ENCODE measurements around the gene MYOM1. TPM values are rescaled to one million over a fixed set of nuclear protein-coding genes. Genes with fewer than 3 reads are reported as not detected.

The MYOM1 gene
- total RNA-seq, 1 experiment from 2014 or later, result 0.92 TPM

DNA sequence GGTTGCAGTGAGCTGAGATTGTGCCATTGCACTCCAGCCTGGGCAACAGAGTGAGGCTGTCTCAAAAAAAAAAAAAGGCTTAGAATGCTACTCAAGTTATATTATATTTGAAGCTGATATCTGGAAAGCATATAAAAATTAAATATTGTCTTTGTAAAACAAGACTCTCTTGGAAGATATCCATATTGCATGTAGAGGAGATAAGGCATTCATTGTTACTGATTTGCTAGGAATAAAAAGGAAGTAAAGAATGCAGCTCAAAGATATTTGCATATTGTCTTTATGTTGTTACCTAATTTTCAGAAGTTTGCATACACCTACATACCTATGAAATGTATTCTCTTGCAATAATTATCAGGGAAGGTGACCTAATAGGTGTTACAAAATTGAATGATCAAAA, 79.4 kb downstream of the MYOM1 start:
- intact Hi-C loops (cut with micrococcal nuclease; ENCODE audit: unreplicated experiment) (no loop called here), in situ Hi-C loops (cut with HindIII; ENCODE audit: low pct_unique_long_range_greater_than_20kb, low sequenced_read_pairs) (no loop called here)
- H3K4me3 ChIP-seq (ENCODE audit: low read depth in 2 of 2, low read length in 2 of 2), result no peak overlapping the region
- POLR2A ChIA-PET, result interaction anchor here (0.7 kb wide), 1 partner anchor 12 kb away, joined by 5 read pairs; no protein-coding TSS in a partner anchor
- H3K27ac ChIP-seq (ENCODE audit: low read length), result no peak overlapping the region
- no peaks in the 10 kb centered on the region for H3K9me3 ChIP-seq (ENCODE audit: control insufficient read depth, insufficient read depth, low read depth, low read length)
- CTCF ChIA-PET, result no interaction called here
- ATAC-seq (no peak), DNase-seq (ENCODE audit: low read depth, low spot score) (no peak)
- no peaks in the 10 kb centered on the region; the same call in 1 of the 2 replicates for H3K4me1 ChIP-seq (ENCODE audit: control insufficient read depth, insufficient read depth, low read length)
- no peak for TF ChIP-seq SIN3A (IDR thresholded peaks at IDR 0.05; ENCODE audit: borderline replicate concordance, insufficient read depth, low read depth, low read length)
- TF ChIP-seq, protein P1, sequence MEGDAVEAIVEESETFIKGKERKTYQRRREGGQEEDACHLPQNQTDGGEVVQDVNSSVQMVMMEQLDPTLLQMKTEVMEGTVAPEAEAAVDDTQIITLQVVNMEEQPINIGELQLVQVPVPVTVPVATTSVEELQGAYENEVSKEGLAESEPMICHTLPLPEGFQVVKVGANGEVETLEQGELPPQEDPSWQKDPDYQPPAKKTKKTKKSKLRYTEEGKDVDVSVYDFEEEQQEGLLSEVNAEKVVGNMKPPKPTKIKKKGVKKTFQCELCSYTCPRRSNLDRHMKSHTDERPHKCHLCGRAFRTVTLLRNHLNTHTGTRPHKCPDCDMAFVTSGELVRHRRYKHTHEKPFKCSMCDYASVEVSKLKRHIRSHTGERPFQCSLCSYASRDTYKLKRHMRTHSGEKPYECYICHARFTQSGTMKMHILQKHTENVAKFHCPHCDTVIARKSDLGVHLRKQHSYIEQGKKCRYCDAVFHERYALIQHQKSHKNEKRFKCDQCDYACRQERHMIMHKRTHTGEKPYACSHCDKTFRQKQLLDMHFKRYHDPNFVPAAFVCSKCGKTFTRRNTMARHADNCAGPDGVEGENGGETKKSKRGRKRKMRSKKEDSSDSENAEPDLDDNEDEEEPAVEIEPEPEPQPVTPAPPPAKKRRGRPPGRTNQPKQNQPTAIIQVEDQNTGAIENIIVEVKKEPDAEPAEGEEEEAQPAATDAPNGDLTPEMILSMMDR (IDR thresholded peaks at IDR 0.05), result no peak
- no peak for TF ChIP-seq POLR2AphosphoS5 (IDR thresholded peaks at IDR 0.05; ENCODE audit: low read depth, low read length)
- no peak for TF ChIP-seq TCF7L2 (IDR thresholded peaks at IDR 0.05; ENCODE audit: low read depth, low read length)
- TF ChIP-seq, protein P2, sequence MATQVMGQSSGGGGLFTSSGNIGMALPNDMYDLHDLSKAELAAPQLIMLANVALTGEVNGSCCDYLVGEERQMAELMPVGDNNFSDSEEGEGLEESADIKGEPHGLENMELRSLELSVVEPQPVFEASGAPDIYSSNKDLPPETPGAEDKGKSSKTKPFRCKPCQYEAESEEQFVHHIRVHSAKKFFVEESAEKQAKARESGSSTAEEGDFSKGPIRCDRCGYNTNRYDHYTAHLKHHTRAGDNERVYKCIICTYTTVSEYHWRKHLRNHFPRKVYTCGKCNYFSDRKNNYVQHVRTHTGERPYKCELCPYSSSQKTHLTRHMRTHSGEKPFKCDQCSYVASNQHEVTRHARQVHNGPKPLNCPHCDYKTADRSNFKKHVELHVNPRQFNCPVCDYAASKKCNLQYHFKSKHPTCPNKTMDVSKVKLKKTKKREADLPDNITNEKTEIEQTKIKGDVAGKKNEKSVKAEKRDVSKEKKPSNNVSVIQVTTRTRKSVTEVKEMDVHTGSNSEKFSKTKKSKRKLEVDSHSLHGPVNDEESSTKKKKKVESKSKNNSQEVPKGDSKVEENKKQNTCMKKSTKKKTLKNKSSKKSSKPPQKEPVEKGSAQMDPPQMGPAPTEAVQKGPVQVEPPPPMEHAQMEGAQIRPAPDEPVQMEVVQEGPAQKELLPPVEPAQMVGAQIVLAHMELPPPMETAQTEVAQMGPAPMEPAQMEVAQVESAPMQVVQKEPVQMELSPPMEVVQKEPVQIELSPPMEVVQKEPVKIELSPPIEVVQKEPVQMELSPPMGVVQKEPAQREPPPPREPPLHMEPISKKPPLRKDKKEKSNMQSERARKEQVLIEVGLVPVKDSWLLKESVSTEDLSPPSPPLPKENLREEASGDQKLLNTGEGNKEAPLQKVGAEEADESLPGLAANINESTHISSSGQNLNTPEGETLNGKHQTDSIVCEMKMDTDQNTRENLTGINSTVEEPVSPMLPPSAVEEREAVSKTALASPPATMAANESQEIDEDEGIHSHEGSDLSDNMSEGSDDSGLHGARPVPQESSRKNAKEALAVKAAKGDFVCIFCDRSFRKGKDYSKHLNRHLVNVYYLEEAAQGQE (IDR thresholded peaks at IDR 0.05; ENCODE audit: insufficient read depth in 1 of 2, low read depth in 2 of 2, low read length in 1 of 2), result no peak
- H3K36me3 ChIP-seq (ENCODE audit: control insufficient read depth, insufficient read depth, low read length), result no peaks in the 10 kb centered on the region
- BruUV-seq (replicated peaks), result no TSS peak
- H3K27me3 ChIP-seq (ENCODE audit: control insufficient read depth, insufficient read depth, low read length), result no peaks in the 10 kb centered on the region

DNA sequence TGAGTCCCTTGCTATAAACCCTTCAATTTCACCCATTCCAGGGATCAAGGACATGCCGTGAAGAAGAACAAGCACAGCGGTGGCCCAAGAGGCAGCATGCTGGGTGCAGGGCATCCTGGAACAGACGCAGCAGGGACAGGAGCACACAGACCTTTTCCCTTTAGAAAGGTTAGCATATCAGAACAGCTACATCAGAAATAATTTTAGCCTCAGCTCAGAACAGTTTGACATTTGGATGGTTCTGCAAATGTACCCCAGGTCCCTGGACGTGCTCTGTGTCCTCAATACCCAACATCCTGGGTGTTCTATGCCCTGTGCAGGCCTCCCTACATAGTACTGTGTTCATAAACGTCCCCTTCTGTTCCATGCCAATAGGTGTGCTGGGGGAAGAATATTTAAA, 80.4 kb downstream of the MYOM1 start:
- Histone ChIP-seq H3K36me3 (ENCODE audit: control insufficient read depth, insufficient read depth, low read length) (no peaks in the 10 kb centered on the region), H3K4me3 (ENCODE audit: low read depth in 2 of 2, low read length in 2 of 2) (no peak overlapping the region), H3K4me1 (ENCODE audit: control insufficient read depth, insufficient read depth, low read length) (no peaks in the 10 kb centered on the region; the same call in 1 of the 2 replicates), H3K9me3 (ENCODE audit: control insufficient read depth, insufficient read depth, low read depth, low read length) (no peaks in the 10 kb centered on the region), H3K27me3 (ENCODE audit: control insufficient read depth, insufficient read depth, low read length) (no peaks in the 10 kb centered on the region), H3K27ac (ENCODE audit: low read length) (no peak overlapping the region)
- ChIA-PET POLR2A (no interaction called here), CTCF (no interaction called here)
- in situ Hi-C loops (cut with HindIII; ENCODE audit: low pct_unique_long_range_greater_than_20kb, low sequenced_read_pairs) (no loop called here), intact Hi-C loops (cut with micrococcal nuclease; ENCODE audit: unreplicated experiment) (no loop called here)
- DNase-seq (ENCODE audit: low read depth, low spot score), result no peak
- BruUV-seq (replicated peaks), result no TSS peak
- TF ChIP-seq POLR2AphosphoS5 (IDR thresholded peaks at IDR 0.05; ENCODE audit: low read depth, low read length), result no peak
- no peak for ATAC-seq

DNA sequence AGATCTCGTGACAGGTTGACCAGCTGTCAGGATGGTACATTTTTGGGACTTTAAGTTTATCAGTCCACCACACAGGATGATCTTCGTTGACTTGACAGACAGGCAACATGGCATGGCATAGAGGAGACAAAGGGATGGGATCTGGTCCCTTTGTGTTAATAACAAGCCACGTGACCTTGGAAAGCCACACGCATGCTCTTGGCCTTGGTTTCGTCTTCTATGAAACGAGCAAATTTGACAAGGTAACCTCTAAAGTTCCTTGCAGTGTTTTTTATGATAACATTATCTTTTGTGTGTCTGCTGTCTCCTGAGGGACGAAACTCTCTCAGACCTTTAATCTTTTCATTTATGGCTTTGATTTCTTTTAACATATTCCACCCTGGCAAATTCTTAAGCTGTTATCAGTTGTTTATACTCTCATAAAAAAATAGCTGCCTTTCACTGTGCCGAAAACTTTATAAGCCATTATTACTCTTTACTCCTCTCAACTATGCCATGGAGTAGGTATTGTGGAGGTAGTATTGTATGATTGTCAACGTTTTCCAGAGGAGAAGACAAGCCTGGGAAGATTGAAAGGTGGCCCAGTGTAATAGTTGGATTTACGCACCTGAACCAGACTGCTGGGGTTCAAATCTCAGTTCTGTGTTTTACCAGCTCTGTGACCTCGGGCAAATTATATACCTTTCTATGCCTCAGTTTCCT, 81.3 kb downstream of the MYOM1 start:
- TF ChIP-seq SIN3A (IDR thresholded peaks at IDR 0.05; ENCODE audit: borderline replicate concordance, insufficient read depth, low read depth, low read length), result no peak
- TF ChIP-seq, protein P2 (IDR thresholded peaks at IDR 0.05; ENCODE audit: insufficient read depth in 1 of 2, low read depth in 2 of 2, low read length in 1 of 2), result no peak
- no peak for TF ChIP-seq TCF7L2 (IDR thresholded peaks at IDR 0.05; ENCODE audit: low read depth, low read length)
- TF ChIP-seq, protein P1 (IDR thresholded peaks at IDR 0.05), result no peak
- TF ChIP-seq POLR2AphosphoS5 (IDR thresholded peaks at IDR 0.05; ENCODE audit: low read depth, low read length), result no peak
- CTCF ChIA-PET, result no interaction called here

More for the DNA sequence above, 81.3 kb downstream of the MYOM1 start:
- H3K9me3 ChIP-seq (ENCODE audit: control insufficient read depth, insufficient read depth, low read depth, low read length), result no peaks in the 10 kb centered on the region
- H3K36me3 ChIP-seq (ENCODE audit: control insufficient read depth, insufficient read depth, low read length), result no peaks in the 10 kb centered on the region
- POLR2A ChIA-PET, result interaction anchor here (0.6 kb wide), 1 partner anchor 102 kb away, joined by 3 read pairs; no protein-coding TSS in a partner anchor
- H3K27ac ChIP-seq (ENCODE audit: low read length), result no peak overlapping the region
- intact Hi-C loops (cut with micrococcal nuclease; ENCODE audit: unreplicated experiment), result no loop called here
- no TSS peak for BruUV-seq (replicated peaks)
- no peak overlapping the region for H3K4me3 ChIP-seq (ENCODE audit: low read depth in 2 of 2, low read length in 2 of 2)
- H3K27me3 ChIP-seq (ENCODE audit: control insufficient read depth, insufficient read depth, low read length), result no peaks in the 10 kb centered on the region
- no peak for ATAC-seq
- DNase-seq (ENCODE audit: low read depth, low spot score), result no peak
- H3K4me1 ChIP-seq (ENCODE audit: control insufficient read depth, insufficient read depth, low read length), result no peaks in the 10 kb centered on the region; the same call in 1 of the 2 replicates
- in situ Hi-C loops (cut with HindIII; ENCODE audit: low pct_unique_long_range_greater_than_20kb, low sequenced_read_pairs), result no loop called here
